Smooth muscle cell (in vitro differentiated cells): ENCODE results near the gene TP73. TPM values are rescaled to one million over a fixed set of nuclear protein-coding genes. Genes with fewer than 3 reads are reported as not detected.

Source experiments
- DNase-seq: peaks from one replicate; lab custom pipeline; 2025; ENCODE audit not compliant: unreplicated experiment; lab: John Stamatoyannopoulos, UW
- H2AFZ ChIP-seq: fragments of 200-600 bp; sonication (generic); 2 replicates; pipeline ENCODE4 v1.6.0; 2016; ENCODE audit warnings: antibody characterized with exemption, low read depth, mild to moderate bottlenecking
- H3F3A ChIP-seq: fragments of 200-600 bp; sonication (generic); 2 replicates; pipeline ENCODE4 v1.6.0; 2017; ENCODE audit warnings: antibody characterized with exemption, low read depth
- H3K27ac ChIP-seq: fragments of 200-600 bp; sonication (generic); 2 replicates; pipeline ENCODE4 v1.5.1; 2016; ENCODE audit warnings: low read depth, mild to moderate bottlenecking
- H3K27me3 ChIP-seq: fragments of 200-600 bp; sonication (generic); 2 replicates; pipeline ENCODE4 v1.6.1; 2016; ENCODE audit warnings: low read depth, mild to moderate bottlenecking
- H3K36me3 ChIP-seq: fragments of 200-600 bp; sonication (generic); 2 replicates; pipeline ENCODE4 v1.5.1; 2016; ENCODE audit warnings: low read depth
- H3K4me1 ChIP-seq: fragments of 200-600 bp; sonication (generic); 2 replicates; pipeline ENCODE4 v1.5.1; 2016; ENCODE audit warnings: low read depth
- H3K4me2 ChIP-seq: fragments of 200-600 bp; sonication (generic); 2 replicates; pipeline ENCODE4 v1.6.0; 2016; ENCODE audit warnings: mild to moderate bottlenecking
- H3K4me3 ChIP-seq: fragments of 200-600 bp; sonication (generic); 2 replicates; pipeline ENCODE4 v1.5.1; 2016; ENCODE audit warnings: mild to moderate bottlenecking
- H3K79me2 ChIP-seq: fragments of 200-600 bp; sonication (generic); 2 replicates; pipeline ENCODE4 v1.6.0; 2016; ENCODE audit warnings: low read depth, mild to moderate bottlenecking
- H3K9ac ChIP-seq: fragments of 200-600 bp; sonication (generic); 2 replicates; pipeline ENCODE4 v1.6.0; 2016; ENCODE audit warnings: low read depth
- H3K9me3 ChIP-seq: fragments of 200-600 bp; sonication (generic); replicated peaks from 2 replicates; pipeline ENCODE4 v1.5.1; 2016; ENCODE audit warnings: low read depth
- H4K20me1 ChIP-seq: fragments of 200-600 bp; sonication (generic); 2 replicates; pipeline ENCODE4 v1.6.0; 2016; ENCODE audit warnings: low read depth
- WGBS: methylation state at CpG from one replicate; pipeline ENCODE4 v1.1.7; 2016; ENCODE audit warnings: low lambda C conversion rate; 5-methylcytosine and 5-hydroxymethylcytosine counted together
- polyA plus RNA-seq: library from polyadenylated mRNA; unstranded; fragments of >200 nt; fragmentation: Nextera tagmentation; extraction: Ambion mirVana; gene quantifications from 2 replicates; pipeline ENCODE4 v1.2.1, GENCODE V29; 2016
- total RNA-seq: library from RNA; depleted of rRNA; stranded (reverse); fragments of >200 nt; gene quantifications from 2 replicates; pipeline ENCODE4 v1.2.3, GENCODE V29; 2014
- TF ChIP-seq, protein P1 (sequence below): fragments of 200-600 bp; sonication (generic); IDR thresholded peaks from 2 replicates; pipeline ENCODE4 v1.5.1; 2017; ENCODE audit warnings: borderline replicate concordance, mild to moderate bottlenecking, antibody characterized with exemption; ENCODE audit not compliant: insufficient read depth, poor library complexity, severe bottlenecking

TP73 gene
- total and polyA plus RNA-seq, 2 experiments from 2014 or later: 0.22 TPM; not detected in 1

DNA sequence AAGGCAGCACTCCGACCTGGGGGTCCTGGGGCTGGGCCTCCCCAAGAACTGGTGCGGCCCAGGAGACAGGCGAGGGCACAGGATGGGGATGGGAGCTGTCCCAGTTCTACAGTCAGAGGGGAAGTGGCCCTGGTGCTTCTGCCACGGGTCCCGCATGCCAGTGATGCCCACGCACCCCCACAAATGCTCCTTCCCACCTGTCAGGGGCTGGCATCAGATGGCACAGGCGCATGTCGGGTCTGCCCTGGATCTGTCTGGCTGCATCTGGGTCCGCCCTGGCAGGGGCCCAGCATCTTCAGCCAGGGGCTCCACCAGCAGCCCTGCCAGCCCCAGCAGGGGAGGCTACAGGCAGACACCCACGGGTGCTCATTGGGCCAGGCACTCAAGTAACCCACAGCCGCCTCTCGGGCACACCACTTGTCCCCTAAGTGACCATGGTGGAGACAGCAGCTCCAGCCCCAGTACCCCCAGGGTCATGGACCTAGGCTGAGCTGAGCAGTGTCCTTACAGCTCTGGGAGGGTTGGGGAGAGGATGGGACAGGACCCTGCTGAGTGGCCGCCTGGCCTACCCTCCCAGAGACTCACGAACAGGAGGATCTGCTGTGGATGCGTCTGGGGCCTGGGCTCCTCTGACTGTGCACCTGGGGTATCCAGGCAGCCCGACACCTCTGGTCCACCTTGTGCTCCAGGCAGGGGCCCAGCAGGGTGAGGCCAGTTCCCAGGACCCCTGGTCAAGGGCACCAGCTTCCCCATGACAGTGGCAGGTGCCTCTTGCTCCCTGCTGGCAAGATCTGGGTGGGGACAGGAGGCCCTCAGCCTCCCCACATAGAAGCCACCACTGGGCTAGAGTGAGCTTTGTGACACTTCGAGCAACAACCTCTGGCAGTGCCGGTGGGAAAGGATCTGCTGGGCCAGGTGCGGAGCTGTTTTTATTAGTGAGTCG lies 125.6 kb downstream of the TP73 start:
- Histone ChIP-seq H3K27me3 (no peaks in the 10 kb centered on the region), H3K4me2 (no peak overlapping the region), H3K27ac (no peak overlapping the region), H3K79me2 (no peaks in the 10 kb centered on the region), H4K20me1 (no peaks in the 10 kb centered on the region), H2AFZ (no peak overlapping the region), H3K9ac (no peak overlapping the region), H3K9me3 (no peaks in the 10 kb centered on the region), H3K4me1 (peaks cover 12% of the 10 kb centered on the region), H3F3A (peaks cover 3% of the 10 kb centered on the region), H3K36me3 (peaks cover 5% of the 10 kb centered on the region), H3K4me3 (no peak overlapping the region)
- TF ChIP-seq, protein P1, sequence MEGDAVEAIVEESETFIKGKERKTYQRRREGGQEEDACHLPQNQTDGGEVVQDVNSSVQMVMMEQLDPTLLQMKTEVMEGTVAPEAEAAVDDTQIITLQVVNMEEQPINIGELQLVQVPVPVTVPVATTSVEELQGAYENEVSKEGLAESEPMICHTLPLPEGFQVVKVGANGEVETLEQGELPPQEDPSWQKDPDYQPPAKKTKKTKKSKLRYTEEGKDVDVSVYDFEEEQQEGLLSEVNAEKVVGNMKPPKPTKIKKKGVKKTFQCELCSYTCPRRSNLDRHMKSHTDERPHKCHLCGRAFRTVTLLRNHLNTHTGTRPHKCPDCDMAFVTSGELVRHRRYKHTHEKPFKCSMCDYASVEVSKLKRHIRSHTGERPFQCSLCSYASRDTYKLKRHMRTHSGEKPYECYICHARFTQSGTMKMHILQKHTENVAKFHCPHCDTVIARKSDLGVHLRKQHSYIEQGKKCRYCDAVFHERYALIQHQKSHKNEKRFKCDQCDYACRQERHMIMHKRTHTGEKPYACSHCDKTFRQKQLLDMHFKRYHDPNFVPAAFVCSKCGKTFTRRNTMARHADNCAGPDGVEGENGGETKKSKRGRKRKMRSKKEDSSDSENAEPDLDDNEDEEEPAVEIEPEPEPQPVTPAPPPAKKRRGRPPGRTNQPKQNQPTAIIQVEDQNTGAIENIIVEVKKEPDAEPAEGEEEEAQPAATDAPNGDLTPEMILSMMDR: no peak
- no peak for DNase-seq
- WGBS: 86% methylated on average over 20 of the region's 20 CpGs

DNA sequence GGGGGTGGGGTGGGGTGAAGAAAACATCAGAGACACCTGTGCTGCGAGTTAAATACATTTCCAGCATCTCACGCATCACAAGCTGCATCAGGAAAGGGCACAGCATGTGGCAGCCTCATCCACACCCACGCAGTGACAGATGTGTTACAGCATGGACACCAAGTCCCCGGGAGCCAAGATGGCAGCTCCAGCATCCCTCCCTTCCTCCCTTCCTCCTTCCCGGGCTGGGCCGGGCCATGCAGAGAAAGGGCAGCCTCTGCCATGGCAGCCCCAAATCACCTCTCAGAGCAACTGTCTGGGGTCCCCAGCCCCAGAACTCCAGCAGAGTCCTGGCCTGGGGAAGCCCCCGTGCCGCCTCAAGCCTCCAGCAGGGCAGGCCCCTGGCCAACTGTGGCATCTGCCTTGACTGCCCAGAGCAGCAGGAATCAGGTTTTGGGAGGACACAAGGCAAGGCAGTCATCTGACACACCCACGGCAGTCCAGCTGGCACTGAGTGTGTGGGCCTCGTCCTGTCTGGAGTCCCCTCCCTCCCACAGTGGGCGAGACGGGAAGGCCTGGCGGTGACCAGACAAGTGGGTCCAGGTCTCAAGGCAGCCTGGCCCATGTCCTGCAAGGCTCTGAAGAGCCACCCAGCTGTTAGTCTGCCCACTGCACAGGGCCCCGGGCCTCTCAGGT lies 126.4 kb downstream of the TP73 start:
- no peaks in the 10 kb centered on the region for H3K79me2 ChIP-seq
- no peaks in the 10 kb centered on the region for H4K20me1 ChIP-seq
- 94% methylated on average over 12 of the region's 14 CpGs for WGBS
- H3K4me3 ChIP-seq: no peak overlapping the region
- no peaks in the 10 kb centered on the region for H3K27me3 ChIP-seq
- no peaks in the 10 kb centered on the region for H3F3A ChIP-seq
- no peak overlapping the region for H2AFZ ChIP-seq
- H3K4me1 ChIP-seq: peaks cover 12% of the 10 kb centered on the region
- peaks cover 5% of the 10 kb centered on the region for H3K36me3 ChIP-seq
- no peaks in the 10 kb centered on the region for H3K9me3 ChIP-seq
- no peak for DNase-seq
- H3K9ac ChIP-seq: no peak overlapping the region
- no peak overlapping the region for H3K27ac ChIP-seq
- no peak overlapping the region for H3K4me2 ChIP-seq
- TF ChIP-seq, protein P1: no peak

DNA sequence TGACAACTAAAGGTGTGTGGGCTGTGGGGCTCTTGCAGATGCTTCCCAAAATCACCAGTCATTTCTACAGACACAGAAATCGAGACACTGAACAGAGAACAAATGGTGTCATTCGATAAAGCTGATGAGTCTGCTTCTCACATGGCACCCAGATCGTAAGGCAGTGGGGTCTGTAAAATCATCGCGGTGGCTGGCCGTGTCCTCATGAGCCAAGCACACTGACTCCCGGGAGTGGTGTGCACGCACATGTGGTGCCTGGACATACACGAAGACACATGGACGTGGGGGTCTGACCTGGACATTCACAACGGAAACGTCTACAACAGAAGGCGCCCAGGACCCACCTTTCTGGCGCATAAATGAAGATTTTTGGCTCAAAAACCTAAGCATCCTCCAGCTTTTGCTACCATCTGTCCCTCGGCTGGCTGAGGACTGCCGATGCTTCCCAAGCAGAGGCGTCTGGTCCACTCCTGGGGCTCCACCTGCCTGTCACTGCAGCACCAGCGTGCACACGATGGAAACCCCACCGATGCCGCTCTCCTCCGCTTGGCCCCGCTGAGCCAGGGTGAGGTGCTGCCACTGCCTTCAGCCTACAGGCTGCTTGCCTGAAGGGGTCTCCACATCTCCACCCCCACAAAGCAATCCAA lies 127.1 kb downstream of the TP73 start:
- Histone ChIP-seq H3K4me3 (no peak overlapping the region), H4K20me1 (no peaks in the 10 kb centered on the region), H3K9me3 (no peaks in the 10 kb centered on the region), H3K27me3 (no peaks in the 10 kb centered on the region), H3K9ac (no peak overlapping the region), H3F3A (no peaks in the 10 kb centered on the region), H3K36me3 (peaks cover 5% of the 10 kb centered on the region), H3K27ac (no peak overlapping the region), H3K4me1 (peaks cover 12% of the 10 kb centered on the region), H3K79me2 (no peaks in the 10 kb centered on the region), H2AFZ (no peak overlapping the region), H3K4me2 (no peak overlapping the region)
- TF ChIP-seq, protein P1: no peak
- DNase-seq: no peak
- WGBS: 95% methylated on average over 23 of the region's 23 CpGs
